HL-60 (cell line): ENCODE data around the gene ANKRD11.
"Not testable (repeated sequence)": the region's sequence is repeated elsewhere in the genome, so short reads cannot be mapped to it uniquely, and the experiment has no call there.

Source experiments
- DNase-seq, 2 experiments: peaks; one replicate each; pipeline ENCODE4 v3.0.0-alpha.2; 2010 to 2020; ENCODE audit warnings: low read depth in 1 of 2, low spot score in 1 of 2
- H3K27ac ChIP-seq: fragments of 250-450 bp; sonication (Bioruptor Pico); replicated peaks from 2 replicates; pipeline ENCODE4 v1.5.1; 2020; ENCODE audit warnings: mild to moderate bottlenecking, moderate library complexity
- H3K27me3 ChIP-seq: fragments of 250-450 bp; sonication (Bioruptor Pico); 2 replicates; pipeline ENCODE4 v1.5.1; 2021; ENCODE audit warnings: mild to moderate bottlenecking, moderate library complexity; ENCODE audit not compliant: insufficient read depth, poor library complexity, severe bottlenecking
- H3K4me3 ChIP-seq: replicated peaks from 2 replicates; pipeline ENCODE4 v1.5.1; 2011; ENCODE audit warnings: mild to moderate bottlenecking, control low read depth, low read length; ENCODE audit not compliant: insufficient read depth
- GABPA ChIP-seq: IDR thresholded peaks from 2 replicates; pipeline ENCODE4 v1.6.1; 2012; ENCODE audit warnings: low read depth
- POLR2AphosphoS5 ChIP-seq: IDR thresholded peaks from 2 replicates; pipeline ENCODE4 v1.6.1; 2012; ENCODE audit warnings: low read depth
- SPI1 ChIP-seq: IDR thresholded peaks from 2 replicates; pipeline ENCODE4 v1.6.1; 2012; ENCODE audit warnings: low read depth, mild to moderate bottlenecking, borderline replicate concordance
- TF ChIP-seq, protein P1 (sequence below): IDR thresholded peaks from one replicate; pipeline ENCODE4 v1.5.1; 2011; ENCODE audit warnings: low read length, control low read depth, inconsistent platforms; ENCODE audit not compliant: insufficient read depth
- TF ChIP-seq, protein P2 (sequence below): IDR thresholded peaks from 2 replicates; pipeline ENCODE4 v1.6.1; 2012; ENCODE audit warnings: low read depth; ENCODE audit not compliant: insufficient replicate concordance

Gene ANKRD11

DNA sequence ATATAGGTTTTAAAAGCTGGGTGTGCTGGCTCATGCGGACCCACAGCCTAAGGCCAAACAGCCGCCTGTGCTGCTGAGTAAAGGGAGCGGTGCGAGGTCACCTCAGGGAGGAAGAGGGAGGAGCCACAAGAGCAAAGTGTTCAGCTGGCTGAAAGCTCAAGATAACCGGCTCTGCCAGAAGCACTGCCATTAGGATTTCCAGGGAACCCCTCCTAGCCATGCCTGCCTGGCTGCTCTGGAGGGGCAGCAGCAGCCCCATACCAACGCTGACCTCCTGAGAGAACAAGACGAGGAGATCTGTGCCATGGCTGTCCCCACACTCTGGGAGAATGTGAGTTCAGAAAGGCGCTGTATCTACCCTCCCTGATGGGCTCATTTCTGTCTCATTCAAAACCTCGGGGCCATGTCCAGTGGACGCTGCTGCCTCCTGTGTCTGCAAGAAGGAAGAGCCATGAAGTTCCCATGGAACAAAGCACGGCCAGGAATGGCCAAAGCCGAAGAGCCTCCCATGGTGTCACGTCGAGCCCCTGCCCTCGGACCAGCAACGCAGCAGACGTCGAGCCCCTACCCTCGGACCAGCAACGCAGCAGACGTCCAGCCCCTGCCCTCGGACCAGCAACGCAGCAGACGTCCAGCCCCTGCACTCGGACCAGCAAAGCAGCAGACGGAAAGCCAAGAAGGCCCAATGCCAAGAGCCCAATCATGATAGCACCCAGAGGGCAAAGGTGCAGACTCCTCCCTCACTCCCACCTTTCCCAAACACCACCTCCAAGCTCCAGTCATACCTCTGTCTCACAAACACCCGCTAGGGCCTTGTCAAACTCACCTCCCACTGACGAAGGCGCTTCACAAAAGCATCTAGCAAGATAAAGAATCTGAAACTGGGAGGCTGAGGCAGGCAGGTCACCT is 107.0 kb downstream of the ANKRD11 start:
- H3K27me3 ChIP-seq = no peaks in the 10 kb centered on the region
- DNase-seq = no peak
- H3K4me3 ChIP-seq = no peak overlapping the region
- H3K27ac ChIP-seq = no peak overlapping the region
- TF ChIP-seq GABPA = no peak
- no peak for TF ChIP-seq POLR2AphosphoS5
- TF ChIP-seq SPI1 = no peak
- TF ChIP-seq, protein P1, sequence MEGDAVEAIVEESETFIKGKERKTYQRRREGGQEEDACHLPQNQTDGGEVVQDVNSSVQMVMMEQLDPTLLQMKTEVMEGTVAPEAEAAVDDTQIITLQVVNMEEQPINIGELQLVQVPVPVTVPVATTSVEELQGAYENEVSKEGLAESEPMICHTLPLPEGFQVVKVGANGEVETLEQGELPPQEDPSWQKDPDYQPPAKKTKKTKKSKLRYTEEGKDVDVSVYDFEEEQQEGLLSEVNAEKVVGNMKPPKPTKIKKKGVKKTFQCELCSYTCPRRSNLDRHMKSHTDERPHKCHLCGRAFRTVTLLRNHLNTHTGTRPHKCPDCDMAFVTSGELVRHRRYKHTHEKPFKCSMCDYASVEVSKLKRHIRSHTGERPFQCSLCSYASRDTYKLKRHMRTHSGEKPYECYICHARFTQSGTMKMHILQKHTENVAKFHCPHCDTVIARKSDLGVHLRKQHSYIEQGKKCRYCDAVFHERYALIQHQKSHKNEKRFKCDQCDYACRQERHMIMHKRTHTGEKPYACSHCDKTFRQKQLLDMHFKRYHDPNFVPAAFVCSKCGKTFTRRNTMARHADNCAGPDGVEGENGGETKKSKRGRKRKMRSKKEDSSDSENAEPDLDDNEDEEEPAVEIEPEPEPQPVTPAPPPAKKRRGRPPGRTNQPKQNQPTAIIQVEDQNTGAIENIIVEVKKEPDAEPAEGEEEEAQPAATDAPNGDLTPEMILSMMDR = no peak
- TF ChIP-seq, protein P2, sequence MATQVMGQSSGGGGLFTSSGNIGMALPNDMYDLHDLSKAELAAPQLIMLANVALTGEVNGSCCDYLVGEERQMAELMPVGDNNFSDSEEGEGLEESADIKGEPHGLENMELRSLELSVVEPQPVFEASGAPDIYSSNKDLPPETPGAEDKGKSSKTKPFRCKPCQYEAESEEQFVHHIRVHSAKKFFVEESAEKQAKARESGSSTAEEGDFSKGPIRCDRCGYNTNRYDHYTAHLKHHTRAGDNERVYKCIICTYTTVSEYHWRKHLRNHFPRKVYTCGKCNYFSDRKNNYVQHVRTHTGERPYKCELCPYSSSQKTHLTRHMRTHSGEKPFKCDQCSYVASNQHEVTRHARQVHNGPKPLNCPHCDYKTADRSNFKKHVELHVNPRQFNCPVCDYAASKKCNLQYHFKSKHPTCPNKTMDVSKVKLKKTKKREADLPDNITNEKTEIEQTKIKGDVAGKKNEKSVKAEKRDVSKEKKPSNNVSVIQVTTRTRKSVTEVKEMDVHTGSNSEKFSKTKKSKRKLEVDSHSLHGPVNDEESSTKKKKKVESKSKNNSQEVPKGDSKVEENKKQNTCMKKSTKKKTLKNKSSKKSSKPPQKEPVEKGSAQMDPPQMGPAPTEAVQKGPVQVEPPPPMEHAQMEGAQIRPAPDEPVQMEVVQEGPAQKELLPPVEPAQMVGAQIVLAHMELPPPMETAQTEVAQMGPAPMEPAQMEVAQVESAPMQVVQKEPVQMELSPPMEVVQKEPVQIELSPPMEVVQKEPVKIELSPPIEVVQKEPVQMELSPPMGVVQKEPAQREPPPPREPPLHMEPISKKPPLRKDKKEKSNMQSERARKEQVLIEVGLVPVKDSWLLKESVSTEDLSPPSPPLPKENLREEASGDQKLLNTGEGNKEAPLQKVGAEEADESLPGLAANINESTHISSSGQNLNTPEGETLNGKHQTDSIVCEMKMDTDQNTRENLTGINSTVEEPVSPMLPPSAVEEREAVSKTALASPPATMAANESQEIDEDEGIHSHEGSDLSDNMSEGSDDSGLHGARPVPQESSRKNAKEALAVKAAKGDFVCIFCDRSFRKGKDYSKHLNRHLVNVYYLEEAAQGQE = no peak

DNA sequence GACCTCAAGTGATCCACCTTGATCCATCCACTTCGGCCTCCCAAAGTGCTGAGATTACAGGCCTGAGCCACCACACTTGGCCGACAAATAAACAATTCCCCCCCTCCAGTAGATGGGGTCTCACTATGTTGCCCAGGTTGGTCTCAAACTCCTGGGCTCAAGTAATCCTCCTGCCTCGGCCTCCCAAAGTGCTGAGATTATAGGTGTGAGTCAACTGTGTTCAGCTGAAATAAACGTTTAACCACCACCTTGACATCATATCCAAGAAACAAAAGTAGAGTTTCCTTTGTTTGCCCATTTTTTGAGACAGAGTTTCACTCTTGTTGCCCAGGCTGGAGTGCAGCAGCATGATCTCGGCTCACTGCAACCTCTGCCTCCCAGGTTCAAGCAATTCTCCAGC is 107.8 kb downstream of the ANKRD11 start:
- DNase-seq, H3K27ac ChIP-seq, H3K4me3 ChIP-seq, H3K27me3 ChIP-seq: not testable (repeated sequence)

DNA sequence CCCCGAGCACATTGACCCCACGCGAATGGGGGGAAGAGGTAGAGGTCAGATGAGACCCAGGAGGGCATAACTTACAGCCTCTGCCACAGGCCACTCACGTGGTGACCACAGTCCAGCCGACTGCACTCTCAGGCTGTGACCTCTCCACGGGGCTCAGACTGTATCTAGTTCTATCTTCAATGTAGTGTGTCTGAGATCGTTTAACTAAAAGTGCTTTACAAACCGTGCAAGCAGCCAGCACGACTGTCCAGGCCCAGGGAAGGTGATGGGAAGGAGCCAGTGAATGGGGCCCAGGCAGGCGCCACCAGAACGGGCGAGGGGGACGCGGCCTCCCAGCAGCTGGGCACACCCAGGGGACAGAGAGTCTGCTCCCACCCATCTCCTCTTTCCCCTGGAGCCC is 108.6 kb downstream of the ANKRD11 start:
- H3K27ac ChIP-seq = no peak overlapping the region
- TF ChIP-seq SPI1 (no peak), POLR2AphosphoS5 (no peak), GABPA (no peak)
- TF ChIP-seq, protein P1 = no peak
- TF ChIP-seq, protein P2 = no peak
- no peaks in the 10 kb centered on the region for H3K27me3 ChIP-seq
- H3K4me3 ChIP-seq = no peak overlapping the region
- no peak for DNase-seq

DNA sequence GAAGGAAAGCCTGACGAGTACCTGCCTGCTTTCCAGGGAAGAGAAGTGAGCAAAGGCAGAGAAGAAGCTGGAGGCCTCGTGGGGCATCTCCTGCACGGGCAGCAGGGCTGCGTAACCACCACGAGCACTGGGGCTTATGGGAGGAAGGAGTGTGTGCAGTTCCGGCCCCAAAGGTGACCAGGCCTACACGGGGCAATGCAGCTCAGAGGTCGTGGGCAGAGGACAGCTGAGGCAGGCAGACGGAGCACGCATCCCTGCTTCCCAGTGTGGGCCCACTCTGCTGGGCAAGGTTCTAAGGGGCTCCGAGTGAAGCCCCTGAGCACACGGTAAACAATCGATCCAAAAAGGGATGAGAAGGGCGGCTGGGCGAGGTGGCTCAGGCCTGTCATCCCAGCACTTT is 109.7 kb downstream of the ANKRD11 start:
- DNase-seq = no peak
- TF ChIP-seq POLR2AphosphoS5 (no peak), SPI1 (no peak), GABPA (no peak)
- TF ChIP-seq, protein P1 = no peak
- TF ChIP-seq, protein P2 = no peak
- H3K27me3 ChIP-seq = no peaks in the 10 kb centered on the region
- H3K27ac ChIP-seq = no peak overlapping the region
- no peak overlapping the region for H3K4me3 ChIP-seq
